ENCODE results near the gene MCTP2. TPM values are rescaled to one million over a fixed set of nuclear protein-coding genes. Genes with fewer than 3 reads are reported as not detected.

The MCTP2 gene
- total RNA-seq, 1 donor from 2014 or later, result 1.5 TPM

- no peak for DNase-seq (ENCODE audit: low spot score)
- H3K4me1 Mint-ChIP-seq (ENCODE audit: unreplicated experiment), result no peaks in the 10 kb centered on the region
- no peaks in the 10 kb centered on the region for H3K9me3 Mint-ChIP-seq (ENCODE audit: unreplicated experiment)
Observed at GRCh38 chr15:94247789-94248638, 16.7 kb downstream of the MCTP2 start.

GRCh38 chr15:94250801-94251200 is 19.4 kb downstream of the MCTP2 start:
- Mint-ChIP-seq H3K36me3 (ENCODE audit: low read depth, unreplicated experiment) (no peaks in the 10 kb centered on the region), H3K27me3 (ENCODE audit: unreplicated experiment) (no peaks in the 10 kb centered on the region), H3K4me3 (ENCODE audit: unreplicated experiment) (no peak overlapping the region), H3K4me1 (ENCODE audit: unreplicated experiment) (no peaks in the 10 kb centered on the region), H3K27ac (ENCODE audit: unreplicated experiment) (no peak overlapping the region), H3K9me3 (ENCODE audit: unreplicated experiment) (no peaks in the 10 kb centered on the region)
- no peak for DNase-seq (ENCODE audit: low spot score)
- no peak for TF ChIP-seq CTCF (IDR thresholded peaks at IDR 0.05; ENCODE audit: unreplicated experiment)

More at GRCh38 chr15:94247789-94248638, 16.7 kb downstream of the MCTP2 start:
- no peak overlapping the region for H3K27ac Mint-ChIP-seq (ENCODE audit: unreplicated experiment)
- no peaks in the 10 kb centered on the region for H3K36me3 Mint-ChIP-seq (ENCODE audit: low read depth, unreplicated experiment)
- TF ChIP-seq CTCF (IDR thresholded peaks at IDR 0.05; ENCODE audit: unreplicated experiment), result no peak
- H3K4me3 Mint-ChIP-seq (ENCODE audit: unreplicated experiment), result no peak overlapping the region
- no peaks in the 10 kb centered on the region for H3K27me3 Mint-ChIP-seq (ENCODE audit: unreplicated experiment)

DNA sequence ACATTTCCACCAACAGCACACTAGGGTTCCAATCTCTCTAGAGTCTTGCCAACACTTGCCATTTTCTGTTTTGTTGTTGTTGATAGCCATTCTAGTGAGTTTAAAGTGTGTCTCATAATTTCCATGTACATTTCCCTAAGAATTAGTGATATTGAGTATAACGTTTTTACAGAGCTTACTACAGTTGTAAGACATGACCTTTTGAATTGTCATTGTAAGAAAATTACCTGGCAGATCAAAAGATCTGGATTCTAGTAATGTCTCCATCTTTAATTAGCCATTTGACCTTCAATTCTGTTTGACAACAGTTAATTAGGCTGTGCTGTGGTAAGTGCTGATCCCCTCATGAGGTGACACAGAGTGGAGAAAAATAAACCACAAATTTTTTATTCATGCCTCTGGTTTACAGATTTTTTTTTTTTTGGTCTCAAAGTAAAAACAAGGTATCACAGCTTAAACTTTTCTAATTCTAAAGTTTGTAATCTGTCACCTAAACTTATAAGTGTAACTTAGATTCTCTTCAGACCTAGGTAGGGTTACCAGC is 20.9 kb downstream of the MCTP2 start:
- Mint-ChIP-seq H3K9me3 (ENCODE audit: unreplicated experiment) (no peaks in the 10 kb centered on the region), H3K4me1 (ENCODE audit: unreplicated experiment) (no peaks in the 10 kb centered on the region)

DNA sequence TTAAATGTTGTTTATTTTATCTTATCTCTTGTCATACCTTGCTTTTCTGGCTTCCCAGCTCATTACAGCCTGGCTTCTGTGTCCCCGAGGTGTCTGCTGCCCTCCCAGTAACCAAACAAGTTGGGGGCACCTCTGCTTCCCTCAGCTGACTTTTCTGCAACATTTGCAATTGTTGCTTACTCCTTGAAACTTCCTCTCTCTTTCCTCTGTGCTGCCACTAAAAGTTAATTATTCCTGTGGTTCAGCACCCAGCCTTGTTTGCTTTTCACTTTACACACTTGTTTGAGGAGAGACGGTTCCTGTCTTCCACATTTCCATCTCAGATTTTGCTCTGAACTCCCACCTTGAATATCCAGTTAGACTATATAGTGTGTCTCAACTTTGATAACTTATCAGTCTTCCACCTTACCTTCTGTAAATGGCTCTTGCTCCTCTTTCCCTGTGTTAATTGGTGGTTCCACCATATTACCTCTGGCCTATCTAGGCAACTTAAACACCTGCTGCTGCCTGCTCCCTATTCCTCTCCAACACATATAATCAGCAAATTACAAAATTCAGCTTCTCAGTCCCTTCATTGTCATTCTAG is 21.6 kb downstream of the MCTP2 start:
- H3K27ac Mint-ChIP-seq (ENCODE audit: unreplicated experiment), result no peak overlapping the region
- DNase-seq (ENCODE audit: low spot score), result no peak
- no peaks in the 10 kb centered on the region for H3K36me3 Mint-ChIP-seq (ENCODE audit: low read depth, unreplicated experiment)
- no peaks in the 10 kb centered on the region for H3K27me3 Mint-ChIP-seq (ENCODE audit: unreplicated experiment)
- TF ChIP-seq CTCF (IDR thresholded peaks at IDR 0.05; ENCODE audit: unreplicated experiment), result no peak
- H3K9me3 Mint-ChIP-seq (ENCODE audit: unreplicated experiment), result no peaks in the 10 kb centered on the region
- no peak overlapping the region for H3K4me3 Mint-ChIP-seq (ENCODE audit: unreplicated experiment)
- no peaks in the 10 kb centered on the region for H3K4me1 Mint-ChIP-seq (ENCODE audit: unreplicated experiment)

More for the DNA sequence above, 20.9 kb downstream of the MCTP2 start:
- H3K27me3 Mint-ChIP-seq (ENCODE audit: unreplicated experiment), result no peaks in the 10 kb centered on the region
- no peak overlapping the region for H3K4me3 Mint-ChIP-seq (ENCODE audit: unreplicated experiment)
- H3K27ac Mint-ChIP-seq (ENCODE audit: unreplicated experiment), result no peak overlapping the region
- TF ChIP-seq CTCF (IDR thresholded peaks at IDR 0.05; ENCODE audit: unreplicated experiment), result no peak
- no peaks in the 10 kb centered on the region for H3K36me3 Mint-ChIP-seq (ENCODE audit: low read depth, unreplicated experiment)
- DNase-seq (ENCODE audit: low spot score), result no peak

DNA sequence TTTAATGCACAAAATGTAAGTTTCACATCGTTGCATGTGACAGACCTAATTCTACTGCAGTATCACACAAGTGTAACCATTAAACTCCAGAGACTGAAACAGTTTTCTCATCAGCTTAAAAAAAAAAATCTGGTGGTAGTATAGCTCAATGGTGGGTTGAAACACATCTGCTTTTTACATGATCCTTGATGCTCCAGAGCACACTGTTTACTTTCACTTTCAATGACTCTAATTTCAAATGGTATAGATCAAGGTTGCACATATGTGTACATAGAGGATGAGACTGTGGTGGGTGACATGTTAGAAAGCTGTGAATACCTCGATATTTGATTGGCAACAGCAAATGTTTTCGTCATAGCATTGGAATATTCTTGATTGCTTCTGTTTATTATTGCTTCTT is 22.4 kb downstream of the MCTP2 start:
- no peaks in the 10 kb centered on the region for H3K9me3 Mint-ChIP-seq (ENCODE audit: unreplicated experiment)

More for the DNA sequence above, 22.4 kb downstream of the MCTP2 start:
- Mint-ChIP-seq H3K4me3 (ENCODE audit: unreplicated experiment) (no peak overlapping the region), H3K36me3 (ENCODE audit: low read depth, unreplicated experiment) (no peaks in the 10 kb centered on the region), H3K27me3 (ENCODE audit: unreplicated experiment) (no peaks in the 10 kb centered on the region), H3K4me1 (ENCODE audit: unreplicated experiment) (no peaks in the 10 kb centered on the region), H3K27ac (ENCODE audit: unreplicated experiment) (no peak overlapping the region)
- TF ChIP-seq CTCF (IDR thresholded peaks at IDR 0.05; ENCODE audit: unreplicated experiment), result no peak
- no peak for DNase-seq (ENCODE audit: low spot score)
